CD4-positive, alpha-beta T cell treated with Interleukin-4 for 4 hours (primary cell): ENCODE data around the gene LZTR1.

ENCODE experiments used
- DNase-seq: peaks from one replicate; pipeline ENCODE4 v3.0.0-alpha.2; 2020

Gene LZTR1

DNA sequence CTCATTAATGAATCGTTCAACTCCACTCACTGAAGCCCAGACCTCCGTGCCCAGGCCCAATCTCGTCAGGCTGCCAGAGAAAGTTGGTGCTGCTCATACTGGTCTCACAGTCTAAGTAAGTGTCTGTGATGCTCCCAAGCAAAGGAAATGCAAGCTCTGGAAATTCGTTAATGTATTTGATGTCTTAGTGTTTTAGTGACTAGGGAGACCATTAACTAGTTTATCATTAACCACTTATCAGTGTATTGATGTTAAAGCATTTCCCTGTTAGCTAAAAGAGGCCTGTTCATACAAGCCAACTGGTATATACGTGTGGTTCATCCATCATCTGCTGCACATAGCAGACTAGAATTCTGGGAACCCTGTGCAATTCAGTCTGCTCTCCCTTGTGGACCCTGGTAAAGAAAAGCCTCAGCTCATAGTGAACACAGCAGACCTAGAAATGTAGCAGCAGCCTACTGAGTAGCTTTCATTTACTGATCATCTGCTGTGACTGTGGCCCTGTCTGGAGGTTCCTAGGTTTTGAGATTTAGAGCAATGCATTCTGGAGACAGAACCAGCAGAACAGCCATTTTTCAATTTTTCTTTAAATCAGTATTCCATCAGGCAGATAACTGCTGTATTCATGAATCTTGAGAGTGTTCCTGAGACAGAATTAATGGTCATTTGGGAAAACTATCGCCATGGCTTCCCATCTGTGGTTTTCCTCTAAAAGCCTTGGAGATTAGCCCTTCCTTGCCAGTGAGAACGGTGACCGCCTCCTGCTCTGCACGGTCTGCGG, 30.8 kb upstream of the LZTR1 start:
- DNase-seq, result no peak

DNA sequence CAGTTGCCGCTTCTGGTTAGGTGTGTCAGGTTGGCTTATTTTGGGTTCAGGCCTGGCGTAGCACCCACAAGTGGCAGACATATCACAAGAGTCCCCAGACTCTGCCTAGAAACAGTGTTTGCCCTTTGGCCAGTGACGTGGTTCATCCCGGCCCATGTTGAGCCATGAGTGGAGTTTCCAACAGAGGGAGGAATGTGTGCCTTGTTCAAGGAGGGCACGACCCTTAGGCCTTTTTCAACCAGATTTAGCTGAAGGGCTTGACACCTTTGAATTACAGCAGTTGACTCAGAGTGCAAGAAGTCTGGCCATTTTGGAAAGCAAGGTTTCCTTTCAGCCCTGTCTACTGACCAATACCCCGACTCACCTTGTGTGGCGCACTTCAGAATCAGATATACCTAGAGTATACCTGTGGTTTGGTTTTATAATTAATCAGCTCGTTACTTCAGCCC, 30.1 kb upstream of the LZTR1 start:
- no peak for DNase-seq

DNA sequence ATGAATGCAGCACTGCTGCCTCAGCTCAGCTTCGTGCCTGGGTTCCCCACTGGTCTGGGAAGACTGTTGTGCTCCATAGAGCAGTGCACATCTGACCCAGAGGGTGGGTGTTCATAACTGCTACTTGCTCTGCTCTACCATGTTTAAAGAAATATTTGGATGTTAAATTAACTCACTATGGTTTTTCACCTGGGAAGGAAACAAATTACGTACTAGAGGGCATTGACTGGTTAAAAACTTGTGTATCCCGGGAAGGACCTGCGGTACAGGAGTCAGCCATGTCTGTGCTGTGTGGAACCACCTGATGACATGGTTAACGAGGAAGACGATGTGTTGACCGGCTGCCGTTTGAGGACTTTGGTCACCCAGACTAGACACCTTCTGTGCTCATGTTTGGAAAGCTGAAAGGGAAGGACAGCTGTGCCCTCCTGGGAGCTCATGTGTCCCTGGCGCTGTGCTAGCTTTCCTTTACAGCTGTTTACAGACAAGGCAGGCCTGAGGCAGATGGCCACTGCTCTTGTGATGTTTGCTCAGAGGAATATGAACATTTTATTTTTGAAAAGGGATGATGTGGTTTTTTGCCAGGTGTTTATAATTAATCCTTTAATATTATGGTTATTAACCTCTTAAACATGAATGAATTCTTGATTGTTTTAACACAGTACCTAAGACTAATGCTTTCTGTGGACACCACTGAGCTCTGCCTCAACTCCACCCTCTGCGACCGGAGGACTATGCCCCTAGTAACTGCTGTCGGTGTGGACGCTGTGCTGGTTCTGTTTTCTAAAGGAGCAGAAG, 29.4 kb upstream of the LZTR1 start:
- DNase-seq, result no peak

DNA sequence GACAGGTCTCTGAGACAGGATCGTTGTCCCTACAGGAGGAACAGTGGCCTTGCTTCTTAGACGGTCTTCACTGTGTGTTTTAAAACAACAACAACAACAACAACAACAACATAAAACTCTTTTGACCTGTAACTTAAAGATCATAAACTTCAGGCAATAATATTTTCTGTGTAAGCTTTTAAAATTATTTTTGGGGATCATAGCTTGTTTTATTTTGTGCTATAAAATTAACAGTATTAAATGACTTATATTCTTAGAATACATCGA, 28.8 kb upstream of the LZTR1 start:
- DNase-seq, result no peak

DNA sequence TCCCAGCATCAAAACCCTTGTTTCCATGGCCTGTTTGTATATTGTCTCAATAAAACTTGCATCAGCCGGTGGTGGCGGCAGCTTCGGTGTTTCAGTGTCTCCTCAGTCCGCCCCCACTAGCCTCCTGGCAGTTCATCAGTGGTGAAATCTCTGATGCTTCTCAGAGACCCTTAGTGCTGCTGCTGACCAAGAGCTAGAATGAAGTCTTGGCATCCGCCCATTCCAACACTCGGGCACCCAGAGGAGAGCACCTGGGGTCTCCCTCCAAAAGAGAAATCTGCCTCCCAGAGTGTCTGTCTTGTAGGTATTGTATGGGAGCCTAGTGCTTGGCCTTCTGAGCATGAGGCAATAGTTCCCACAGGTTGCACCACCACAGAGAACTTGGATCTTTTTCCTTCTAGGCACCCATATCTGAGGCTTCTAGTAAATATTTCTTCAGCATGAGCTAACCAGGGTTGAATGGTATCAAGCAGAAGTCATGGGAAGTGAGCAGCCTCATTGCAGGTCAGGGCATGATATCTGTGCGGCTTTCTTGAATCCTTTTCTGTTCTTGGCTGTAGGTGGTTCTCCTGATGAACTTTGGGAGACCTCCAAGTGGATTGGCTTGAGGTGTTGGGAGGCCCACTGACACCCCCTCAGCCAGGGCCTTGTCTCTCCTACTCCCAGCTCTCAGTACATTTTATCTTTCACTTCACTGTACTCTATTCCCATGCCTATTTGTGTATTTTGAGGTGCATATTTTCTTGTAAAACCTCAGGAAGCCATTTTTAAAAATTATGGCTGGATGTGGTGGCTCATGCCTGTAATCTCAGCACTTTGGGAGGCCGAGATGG, 28.2 kb upstream of the LZTR1 start:
- no peak for DNase-seq

DNA sequence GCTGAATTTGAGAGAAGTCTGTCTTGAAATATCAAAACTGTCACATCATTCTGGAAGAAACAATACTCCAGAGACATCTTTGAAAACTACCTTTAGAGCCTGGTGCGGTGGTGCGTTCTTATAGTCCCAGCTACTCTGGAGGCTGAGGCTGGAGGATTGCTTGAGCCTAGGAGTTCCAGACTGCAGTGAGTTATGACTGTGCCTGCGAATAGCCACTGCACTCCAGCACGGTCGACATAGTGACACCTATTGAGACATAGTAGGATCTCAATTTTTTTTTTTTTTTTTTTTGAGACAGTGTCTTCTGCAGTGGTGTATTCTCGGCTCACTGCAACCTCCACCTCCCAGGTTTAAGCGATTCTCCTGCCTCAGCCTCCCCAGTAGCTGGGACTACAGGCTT, 26.5 kb upstream of the LZTR1 start:
- DNase-seq, result no peak

DNA sequence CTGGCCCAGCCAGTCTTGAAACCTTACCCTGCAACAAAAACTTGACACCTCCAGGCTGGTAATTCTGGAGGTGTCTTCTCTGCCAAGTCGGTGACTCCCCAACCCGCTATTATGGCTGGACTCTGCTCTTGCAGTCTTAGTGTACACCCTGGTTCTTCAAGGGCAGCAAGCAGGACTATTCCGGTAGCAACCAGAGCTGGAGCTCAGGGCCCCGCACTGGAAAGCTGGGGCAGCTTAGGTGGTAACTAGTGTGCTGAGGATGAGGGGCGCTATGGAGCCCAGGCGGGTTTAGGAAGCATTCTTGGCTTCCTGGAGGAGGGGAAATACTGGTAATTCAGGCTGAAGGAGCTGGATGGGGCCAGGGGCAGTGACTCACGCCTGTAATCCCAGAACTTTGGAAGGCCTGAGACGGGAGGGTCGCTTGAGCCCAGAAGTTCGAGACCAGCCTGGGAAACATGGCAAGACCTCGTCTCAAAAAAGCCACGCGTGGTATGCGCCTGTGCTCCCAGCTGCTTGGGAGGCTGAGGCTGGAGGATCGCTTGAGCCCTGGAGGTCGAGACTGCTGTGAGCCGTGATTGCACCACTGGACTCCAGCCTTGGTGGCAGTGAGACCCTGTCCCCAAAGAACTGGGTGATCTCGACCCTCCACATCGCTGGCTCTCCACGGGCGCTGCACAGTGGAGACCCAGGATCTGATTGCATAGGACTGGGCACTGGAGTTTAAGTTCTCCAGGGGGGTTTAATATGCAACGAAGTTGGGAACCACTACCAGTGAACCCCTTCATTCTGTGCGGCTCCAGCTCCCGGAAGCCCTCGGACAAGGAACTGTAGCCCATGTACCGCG, 25.6 kb upstream of the LZTR1 start:
- DNase-seq, result no peak

DNA sequence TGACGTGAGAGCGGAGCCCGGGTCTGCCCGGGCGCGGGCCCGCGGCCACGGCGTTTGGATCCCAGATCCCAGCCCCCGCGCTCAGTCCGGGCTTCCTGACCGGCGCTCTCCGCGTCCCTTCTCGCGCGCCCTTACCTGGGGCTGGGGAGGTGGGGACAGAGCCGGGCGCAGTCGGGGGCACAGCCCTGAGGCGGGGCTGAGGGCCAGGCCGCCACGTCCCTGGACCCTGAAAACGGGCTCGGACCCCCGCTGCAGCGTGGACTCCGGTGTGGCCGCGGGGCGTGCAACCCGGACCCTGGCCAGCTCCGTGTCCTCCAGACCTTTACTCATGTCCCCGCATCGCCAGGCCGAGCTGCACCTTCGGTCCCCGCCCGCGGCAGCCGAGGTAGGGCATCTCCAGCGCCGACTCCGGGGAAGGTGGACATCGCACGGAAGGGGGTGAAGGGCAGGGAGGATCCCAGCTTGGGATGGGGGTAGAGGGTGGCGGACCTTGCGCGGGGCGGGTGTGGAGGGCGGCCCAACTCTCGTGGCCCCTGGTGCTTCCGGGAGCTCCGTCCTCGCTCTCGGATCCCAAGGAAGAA, 24.9 kb upstream of the LZTR1 start:
- no peak for DNase-seq

DNA sequence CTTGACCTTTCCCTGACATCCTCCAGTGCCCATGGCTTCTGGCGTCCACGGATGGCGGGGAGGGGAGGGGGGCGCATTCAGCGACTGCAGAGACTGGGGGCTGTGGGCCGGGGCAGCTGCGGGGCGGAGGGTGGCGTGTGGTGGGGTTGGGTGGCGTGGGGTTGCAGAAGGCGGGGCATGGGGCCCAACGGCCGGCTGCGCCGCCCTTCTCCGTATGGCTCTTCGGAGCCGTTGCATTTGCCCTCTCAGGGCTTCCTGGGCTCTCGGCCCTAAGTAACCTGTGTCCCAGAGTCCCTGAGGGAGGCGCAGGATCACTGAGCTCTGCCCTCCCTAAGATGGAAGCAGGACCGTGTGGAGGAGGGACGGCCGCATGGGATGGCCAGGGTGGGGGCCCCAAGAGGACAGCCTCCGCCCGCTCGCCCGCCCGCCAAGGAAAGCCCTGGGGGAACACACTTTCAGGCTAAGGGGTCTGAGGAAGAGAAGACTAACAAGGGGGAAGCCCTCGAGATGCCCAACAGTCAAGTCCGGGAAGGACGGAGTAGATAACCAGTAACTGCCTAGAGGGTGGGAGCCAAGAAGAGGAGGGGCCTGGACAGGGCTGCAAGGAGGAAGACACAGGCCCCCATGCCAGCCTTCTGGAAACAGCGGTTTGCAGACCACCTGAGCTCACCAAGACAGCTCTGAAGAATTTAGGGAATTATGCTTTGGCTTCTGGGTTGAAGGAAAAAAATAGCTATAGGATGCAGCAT, 24.2 kb upstream of the LZTR1 start:
- no peak for DNase-seq

DNA sequence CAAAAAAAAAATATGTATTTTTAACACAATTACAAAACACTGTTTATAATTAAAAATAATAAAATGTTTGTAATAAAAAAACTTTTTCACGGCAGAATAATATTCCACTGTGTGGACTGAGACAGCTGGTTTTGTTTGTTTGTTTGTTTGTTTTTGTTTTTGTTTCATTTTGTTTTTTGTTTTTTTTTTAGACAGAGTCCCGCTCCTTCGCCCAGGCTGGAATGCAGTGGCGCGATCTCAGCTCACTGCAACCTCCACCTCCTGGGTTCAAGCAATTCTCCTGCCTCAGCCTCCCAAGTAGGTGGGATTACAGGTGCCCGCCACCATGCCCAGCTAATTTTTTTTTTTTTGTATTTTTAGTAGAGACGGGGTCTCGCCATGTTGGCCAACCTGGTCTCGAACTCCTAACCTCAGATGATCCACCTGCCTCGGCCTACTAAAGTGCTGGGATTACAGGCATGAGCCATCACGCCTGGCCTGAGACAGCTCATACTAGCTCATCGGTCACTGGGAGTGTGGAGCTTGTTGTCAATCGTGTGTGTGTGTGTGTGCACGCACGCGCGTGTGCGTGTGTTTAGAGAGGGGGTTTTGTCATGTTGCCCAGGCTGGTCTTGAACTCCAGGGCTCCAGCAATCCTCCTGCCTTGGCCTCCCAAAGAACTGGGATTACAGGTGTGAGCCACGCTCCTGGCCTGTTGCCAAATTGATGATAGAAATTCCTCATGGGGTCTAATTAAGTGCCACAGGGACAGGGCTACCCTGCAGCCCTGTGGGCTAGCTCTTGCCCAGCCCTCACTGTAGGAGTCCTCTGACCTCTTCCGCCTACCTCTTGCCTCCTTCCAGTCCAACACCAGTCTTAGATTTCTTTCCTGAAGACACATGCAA, 22.3 kb upstream of the LZTR1 start:
- no peak for DNase-seq

DNA sequence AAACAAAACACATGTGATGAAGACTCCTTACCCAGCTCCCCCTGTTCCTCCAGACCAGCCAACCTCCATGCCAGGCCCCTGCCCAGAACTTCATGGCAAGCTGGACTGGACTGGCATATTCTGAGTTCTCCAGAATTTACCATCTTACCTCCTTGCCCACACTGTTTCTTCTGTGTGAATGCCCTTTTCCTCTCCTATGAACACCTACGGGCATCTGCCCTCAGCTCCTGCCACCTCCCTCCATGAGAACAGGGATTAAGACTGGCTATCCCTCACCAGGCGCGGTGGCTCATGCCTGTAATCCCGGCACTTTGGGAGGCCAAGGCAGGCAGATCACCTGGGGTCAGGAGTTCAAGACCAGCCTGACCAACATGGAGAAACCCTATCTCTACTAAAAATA, 21.5 kb upstream of the LZTR1 start:
- no peak for DNase-seq

DNA sequence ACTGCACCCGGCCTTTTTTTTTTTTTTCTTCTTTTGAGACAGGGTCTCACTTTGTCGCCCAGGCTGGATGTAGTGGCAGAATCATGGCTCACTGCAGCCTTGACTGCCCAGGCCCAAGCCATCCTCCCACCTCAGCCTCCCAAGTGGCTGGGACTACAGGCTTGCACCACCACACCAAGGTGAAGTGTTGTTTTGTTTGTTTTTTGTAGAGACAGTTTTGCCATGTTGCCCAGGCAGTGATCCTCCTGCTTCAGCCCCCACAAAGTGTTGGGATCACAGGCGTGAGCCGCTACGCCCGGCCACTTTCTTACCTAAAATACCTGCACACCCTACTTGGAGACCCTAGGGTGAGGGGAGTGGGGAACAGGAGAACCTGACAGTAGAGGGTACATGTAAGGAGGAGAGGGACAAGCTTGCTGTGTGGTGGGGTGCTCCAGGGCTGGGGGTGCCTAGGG, 19.6 kb upstream of the LZTR1 start:
- no peak for DNase-seq

DNA sequence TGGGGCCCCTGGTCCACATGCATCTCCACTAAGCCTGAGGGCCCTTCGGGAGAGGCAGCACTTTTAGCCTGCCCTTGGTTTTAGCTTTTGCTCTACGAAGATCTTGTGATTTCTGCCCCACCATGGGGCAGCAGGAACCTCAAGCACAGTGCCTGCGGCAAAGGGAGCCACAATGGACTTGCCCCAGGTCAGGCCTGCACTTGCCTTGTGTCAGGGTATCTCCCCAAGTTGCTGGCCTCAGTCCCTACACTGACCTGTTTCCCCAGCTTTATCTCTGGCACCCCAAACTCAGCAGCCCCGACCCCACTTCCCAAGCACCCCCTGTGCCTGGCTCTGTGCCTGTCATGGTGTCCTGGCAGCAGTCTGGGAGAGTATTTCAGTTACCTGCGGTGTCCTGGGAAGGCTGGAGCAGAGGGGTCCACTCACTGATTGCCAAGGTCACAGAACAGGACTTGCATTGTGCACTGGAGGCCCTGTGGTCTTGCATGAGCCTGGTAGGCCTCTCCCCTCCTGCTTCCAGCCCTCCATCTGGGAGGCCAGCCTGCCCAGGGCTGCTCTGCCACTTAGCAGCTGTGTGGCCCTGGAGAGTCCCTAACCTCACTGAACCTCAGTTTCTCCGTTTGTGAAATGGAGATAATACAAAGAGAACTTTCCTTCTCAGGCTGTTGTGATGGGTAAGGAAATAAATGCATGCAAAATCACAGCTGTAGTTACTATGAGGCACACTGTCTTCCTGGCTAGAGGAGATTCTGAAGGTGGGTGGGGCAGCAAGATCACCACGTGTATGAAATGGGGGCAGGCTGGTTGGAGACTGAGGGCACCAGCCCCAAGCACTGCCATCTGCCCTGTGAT, 18.7 kb upstream of the LZTR1 start:
- DNase-seq, result no peak

DNA sequence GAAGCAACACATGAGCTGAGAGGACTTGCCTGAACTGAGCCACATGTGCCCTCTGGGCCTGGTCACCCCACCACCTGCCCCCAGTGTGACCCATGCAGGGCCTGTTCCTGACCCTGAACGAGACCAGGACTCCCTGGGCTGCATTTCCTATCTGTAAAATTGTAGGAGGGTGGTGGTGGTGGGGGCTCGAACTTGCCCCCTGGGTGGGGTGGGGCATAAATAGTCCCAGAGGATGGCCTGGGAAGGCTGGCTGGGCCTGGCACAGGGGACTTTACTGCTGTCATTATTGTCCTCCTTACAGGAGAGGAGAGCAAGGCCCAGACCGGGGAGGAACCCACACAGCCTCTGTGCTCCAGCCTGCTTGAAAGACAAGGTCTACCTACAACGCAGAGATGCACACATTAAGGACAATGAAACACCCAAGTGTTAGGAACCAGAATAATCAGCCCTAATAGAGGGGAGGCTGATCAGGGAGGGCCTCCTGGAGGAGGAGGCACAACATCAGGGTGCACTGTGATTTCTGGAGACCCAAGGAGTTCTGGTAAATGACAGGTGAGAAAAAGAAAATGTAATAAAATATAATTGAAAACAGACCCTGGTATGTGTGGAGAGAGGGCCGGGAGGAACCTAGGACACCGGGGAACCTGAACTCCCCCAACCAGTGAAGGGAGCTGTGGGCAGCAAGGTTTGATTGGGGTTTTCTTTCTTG, 17.9 kb upstream of the LZTR1 start:
- DNase-seq, result no peak

DNA sequence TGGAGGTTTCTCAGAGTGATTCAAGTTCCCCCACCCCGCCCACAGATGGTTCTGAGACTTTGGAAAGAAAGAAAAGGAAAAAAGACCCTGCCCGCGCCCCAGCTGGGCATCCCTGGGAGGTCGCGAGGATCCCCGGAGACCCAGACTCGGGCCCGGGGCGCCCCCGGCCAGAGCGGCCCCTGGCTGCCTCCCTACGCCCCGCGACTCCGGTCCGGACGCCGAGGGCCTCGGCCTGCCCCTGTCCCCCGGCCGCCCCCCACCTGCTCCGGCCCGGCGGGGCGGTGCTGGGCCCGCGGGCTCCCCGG, 17.3 kb upstream of the LZTR1 start:
- no peak for DNase-seq

DNA sequence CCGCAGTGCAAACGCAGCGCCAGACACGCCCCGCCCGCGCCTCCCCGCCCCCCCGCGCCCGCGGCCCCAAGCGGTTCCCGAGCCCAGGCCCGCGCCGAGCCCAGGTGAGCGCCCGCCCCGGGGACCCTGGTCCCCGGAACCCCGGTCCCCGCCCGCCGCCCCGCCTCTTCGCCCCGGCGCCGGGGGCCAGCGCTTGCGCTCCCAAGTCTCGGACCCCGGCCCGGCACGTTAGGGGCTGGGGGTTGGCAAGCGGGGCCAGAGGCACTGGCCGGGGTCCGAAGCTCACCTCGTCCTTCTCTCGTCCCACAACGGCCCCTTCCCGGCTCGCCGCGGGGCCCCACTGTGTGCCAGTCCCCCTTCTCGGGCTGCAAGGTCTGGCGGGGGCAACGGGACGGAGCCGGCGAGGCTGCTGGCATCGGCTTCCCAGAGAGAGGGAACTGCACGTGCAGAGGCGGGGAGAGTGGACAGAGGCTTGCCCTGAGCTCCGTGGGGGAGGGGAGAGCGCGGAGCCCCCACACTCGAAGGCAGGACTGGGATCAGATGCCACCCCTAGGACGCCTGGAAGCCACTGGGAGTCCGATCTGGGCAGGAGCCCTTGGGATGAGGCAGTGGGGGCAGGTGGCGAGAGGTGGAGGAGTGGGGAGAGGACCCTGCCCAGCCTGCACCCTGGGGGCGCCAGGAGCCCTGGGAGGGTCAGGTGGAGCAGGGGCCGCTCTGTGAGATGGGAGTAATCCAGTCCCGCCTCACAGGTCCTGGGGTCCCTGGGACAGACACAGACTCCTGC, 16.8 kb upstream of the LZTR1 start:
- no peak for DNase-seq

DNA sequence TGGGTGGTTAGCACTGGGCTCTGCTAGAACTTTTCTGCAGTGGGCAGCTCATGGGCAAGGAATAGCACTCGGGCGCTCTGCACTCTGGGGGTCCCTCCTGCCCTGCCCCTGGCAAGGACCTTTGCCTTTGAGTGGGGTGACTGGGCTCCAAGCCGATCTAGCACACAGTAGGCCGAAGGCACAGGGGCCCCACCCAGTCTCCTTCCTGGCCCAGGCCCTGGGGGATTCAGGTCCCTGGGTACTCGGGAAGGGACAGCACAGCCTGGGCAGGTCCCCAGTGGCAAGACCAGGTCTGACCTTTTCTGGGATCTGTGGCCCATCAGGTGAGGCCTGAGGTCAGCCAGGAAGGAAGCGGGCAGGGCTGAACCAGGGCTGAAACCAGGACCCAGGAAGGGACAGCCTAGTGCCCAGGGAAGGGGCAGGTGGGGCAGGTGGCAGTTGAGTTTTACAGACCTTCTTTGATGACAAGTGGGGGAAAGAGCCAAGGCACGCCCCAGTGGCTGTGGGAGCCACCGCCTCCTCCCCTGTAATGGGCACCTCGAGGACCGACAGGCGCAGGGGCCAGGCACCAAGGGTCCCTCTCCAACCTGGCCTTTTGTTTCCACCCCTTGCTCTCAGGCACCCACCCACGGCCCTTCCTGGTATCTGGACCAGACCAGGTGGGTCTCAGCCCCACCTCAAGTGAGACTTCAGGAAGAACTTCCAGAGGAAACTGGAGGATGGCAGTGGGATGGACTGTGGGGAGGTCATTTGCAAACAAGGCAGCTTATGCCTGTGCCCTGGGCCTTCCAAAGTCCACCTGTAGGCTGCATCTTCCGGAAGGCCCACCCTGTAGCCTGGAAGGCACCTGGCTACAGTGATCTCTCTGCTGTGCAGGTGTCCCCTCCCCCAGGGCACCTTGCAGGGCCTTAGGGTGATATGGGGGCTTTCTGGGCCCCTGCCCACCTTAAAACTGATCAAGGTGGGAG, 15.9 kb upstream of the LZTR1 start:
- no peak for DNase-seq
